OCI-M2 (cell line): Measurements from ENCODE around the gene USP3.
"Not testable (repeated sequence)": the region's sequence is repeated elsewhere in the genome, so short reads cannot be mapped to it uniquely, and the experiment has no call there.

Source experiments
- DNase-seq: peaks from one replicate; lab custom pipeline; 2025; ENCODE audit not compliant: unreplicated experiment; lab: John Stamatoyannopoulos, UW

USP3 gene

DNA sequence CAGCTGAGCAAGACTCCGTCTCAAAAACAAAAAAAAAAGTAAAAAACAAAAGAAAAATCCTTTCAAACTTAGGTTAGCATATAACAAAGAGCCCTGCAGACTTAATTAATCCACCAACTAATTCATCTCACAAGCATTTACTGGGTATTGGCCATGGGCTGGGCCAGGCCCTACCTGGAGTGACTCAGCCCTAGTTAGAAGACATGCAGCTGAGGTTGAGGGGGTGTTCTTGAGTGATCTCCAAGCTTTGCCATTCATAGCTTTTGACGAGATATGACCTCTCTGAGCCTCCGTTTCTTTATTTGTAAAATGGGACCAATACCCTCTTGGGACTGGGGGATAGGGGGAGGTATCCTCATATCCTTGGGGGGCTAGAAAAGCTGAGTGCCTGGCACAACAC lies 100.6 kb downstream of the USP3 start:
- no peak for DNase-seq

DNA sequence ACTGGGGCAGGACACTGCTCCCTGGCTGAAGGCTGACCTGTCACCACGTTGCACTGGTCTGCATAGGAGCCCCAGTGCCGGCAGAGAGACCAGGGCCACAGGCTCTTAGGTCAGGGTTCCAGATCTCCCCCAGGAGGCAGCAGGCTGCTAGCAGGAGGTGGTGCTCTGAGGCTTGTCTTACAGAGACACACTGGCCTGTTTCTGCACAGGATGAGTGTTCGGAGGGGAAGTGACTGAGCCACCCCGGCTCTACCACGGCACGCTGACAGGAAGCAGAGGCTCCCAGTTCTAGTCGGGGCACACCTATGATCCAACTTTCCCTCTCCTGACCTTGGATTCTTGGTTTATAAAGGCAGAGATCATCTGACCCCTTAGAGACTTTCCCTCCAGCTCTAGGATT lies 101.4 kb downstream of the USP3 start:
- DNase-seq: no peak

DNA sequence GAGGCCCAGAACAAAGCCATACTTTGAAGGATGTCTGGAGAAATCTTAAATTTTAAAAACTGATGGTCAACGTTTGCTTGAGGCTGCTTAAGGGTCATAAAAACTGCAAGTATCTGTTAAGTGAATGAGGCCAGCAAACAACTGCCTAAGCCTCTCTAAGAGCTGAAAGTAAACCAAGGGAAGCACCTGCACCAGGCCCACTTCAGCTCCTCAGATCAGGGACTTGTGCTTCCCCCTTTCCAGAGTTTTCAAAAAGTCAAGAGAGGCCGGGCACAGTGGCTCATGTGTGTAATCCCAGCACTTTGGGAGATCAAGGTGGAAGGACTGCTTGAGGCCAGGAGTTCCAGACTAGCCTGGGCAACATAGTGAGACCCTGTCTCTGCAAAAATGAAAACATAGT lies 101.9 kb downstream of the USP3 start:
- no peak for DNase-seq

DNA sequence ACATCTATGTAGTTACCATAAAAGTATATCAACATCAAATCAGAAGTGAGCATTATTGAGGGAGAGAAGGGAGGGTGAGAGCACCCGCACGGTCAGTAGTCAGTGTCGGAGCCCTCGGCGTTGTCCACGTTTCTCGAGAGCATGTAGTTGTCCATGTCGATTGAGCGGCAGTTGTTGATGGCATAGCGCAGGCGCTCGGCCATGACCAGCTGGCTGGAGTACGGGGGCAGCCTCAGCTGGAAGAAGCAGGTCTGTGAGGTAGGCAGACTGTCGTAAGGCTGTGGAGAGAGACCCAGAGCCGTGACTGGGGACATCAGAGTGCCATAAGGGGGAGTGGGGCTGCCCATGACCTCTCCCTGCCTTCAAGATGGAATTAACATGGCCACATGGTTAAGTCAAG lies 104.6 kb downstream of the USP3 start:
- no peak for DNase-seq

DNA sequence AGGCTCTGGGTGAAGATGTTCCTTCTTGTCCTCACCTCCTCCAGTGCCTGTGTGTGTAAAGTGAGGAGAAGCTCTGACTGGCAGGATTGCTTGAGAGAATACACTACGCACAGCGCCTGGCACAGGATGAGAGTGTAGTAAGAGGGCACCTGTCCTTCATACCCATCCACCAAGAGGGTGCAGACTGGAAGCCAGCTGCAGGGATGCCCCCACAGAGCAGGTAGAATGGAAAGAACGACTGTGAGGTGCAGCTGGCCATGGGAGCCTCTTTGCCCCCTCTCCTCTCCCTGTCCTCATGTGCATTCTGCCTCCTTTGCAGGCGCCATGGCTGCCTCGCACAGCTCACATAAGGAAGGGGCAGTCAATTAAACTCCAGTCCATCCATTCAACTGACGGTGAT lies 105.1 kb downstream of the USP3 start:
- DNase-seq: no peak

DNA sequence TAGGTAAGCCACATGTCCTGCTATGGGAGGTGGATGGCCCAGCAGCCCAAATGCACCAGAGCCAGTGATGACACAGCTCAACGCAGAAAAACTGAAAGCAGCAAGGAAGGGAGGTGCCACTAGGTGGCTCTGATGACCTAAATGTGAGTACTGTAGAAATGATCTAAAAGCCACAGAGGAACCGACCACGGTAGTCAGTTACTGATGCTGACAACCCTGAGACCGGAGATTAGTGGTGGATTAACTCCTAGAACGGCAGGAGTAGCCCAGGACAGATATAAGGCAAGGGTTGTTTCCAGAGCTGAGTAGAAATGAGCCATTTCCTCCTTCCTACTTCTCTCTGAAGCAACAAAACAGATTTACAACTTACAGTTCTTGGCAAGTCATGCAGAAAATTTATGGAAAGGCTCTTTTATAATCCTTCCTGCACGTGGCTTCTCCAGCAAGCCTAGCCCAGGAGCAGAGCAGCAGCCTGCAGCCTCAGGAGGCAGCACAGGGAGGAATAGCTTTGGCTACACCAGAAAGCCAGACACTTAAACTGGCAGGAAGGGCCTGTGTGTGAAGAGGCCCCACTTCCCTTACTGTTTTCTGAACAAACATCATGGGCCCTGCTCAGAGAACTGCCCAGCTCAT lies 105.9 kb downstream of the USP3 start:
- DNase-seq: peak; percentile 32

DNA sequence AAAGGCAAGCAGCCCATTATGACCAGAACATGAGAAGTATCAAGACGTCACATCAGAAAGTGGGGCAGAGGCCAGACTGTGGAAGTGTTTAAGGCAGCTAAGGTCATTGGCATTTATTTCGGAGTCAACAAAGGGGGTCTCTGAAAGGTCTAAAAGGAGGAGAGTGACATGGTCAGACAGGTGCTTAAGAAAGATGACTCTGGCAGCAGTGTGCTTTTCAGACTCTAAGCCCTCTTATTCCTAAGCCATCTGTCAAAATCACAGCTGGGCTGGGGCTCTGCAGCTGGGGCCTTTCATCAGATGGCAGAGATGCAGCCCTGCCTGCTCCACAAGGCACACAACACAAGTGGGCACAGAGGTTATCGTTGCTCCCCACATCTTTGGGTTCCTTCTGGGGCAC lies 106.8 kb downstream of the USP3 start:
- no peak for DNase-seq

DNA sequence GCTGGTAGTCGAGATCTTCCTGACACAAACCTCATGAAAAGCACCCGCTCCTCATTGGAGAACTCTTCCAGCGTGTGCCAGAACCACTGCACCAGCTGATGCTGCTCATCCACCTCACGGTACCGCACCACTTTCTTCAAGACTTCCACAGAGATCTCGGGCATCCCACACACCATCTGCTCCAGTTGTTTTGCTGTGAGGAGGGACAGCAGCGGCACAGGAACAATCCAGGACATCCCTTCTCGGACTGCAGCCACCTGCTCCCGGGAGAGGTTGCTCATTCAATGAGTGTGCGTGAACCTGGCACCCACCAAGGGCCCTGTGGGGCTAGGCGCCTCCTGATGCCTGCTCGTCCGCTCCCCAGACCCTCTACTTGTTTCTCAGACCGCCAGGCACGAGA lies 107.9 kb downstream of the USP3 start:
- DNase-seq: no peak

DNA sequence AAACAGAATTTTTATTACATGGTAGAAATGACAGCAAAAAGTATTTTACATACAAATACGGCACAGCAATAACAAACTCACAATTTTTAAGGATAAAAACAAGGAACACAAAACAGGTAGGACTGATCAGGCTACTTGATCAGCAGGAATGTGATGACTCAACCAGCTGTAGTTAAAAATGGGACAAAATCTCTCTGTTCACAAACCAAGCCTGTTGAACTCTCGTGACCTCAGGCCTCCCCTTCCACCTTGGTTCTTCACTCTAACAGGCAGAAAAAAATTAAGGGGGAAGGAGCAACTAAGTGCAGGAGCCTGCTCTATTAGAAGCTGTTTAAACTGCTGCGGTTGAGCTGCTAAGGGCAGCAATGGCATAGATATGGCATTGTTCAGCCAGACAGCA lies 111.5 kb downstream of the USP3 start:
- no peak for DNase-seq

DNA sequence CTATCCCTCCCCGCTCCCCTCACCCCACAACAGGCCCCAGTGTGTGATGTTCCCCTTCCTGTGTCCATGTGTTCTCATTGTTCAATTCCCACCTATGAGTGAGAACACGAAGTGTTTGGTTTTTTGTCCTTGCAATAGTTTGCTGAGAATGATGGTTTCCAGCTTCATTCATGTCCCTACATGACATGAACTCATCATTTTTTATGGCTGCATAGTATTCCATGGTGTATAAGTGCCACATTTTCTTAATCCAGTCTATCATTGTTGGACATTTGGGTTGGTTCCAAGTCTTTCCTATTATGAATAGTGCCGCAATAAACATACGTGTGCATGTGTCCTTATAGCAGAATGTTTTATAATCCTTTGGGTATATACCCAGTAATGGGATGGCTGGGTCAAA lies 112.8 kb downstream of the USP3 start:
- DNase-seq: not testable (repeated sequence)

DNA sequence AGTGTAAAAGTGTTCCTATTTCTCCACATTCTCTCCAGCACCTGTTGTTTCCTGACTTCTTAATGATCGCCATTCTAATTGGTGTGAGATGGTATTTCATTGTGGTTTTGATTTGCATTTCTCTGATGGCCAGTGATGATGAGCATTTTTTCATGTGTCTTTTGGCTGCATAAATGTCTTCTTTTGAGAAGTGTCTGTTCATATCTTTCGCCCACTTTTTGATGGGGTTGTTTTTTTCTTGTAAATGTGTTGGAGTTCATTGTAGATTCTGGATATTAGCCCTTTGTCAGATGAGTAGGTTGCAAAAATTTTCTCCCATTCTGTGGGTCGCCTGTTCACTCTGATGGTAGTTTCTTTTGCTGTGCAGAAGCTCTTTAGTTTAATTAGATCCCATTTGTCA lies 113.2 kb downstream of the USP3 start:
- not testable (repeated sequence) for DNase-seq

DNA sequence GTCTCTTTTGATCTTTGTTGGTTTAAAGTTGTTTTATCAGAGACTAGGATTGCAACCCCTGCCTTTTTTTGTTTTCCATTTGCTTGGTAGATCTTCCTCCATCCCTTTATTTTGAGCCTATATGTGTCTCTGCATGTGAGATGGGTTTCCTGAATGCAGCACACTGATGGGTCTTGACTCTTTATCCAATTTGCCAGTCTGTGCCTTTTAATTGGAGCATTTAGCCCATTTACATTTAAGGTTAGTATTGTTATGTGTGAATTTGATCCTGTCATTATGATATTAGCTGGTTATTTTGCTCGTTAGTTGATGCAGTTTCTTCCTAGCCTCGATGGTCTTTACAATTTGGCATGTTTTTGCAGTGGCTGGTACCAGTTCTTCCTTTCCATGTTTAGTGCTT lies 116.4 kb downstream of the USP3 start:
- not testable (repeated sequence) for DNase-seq

DNA sequence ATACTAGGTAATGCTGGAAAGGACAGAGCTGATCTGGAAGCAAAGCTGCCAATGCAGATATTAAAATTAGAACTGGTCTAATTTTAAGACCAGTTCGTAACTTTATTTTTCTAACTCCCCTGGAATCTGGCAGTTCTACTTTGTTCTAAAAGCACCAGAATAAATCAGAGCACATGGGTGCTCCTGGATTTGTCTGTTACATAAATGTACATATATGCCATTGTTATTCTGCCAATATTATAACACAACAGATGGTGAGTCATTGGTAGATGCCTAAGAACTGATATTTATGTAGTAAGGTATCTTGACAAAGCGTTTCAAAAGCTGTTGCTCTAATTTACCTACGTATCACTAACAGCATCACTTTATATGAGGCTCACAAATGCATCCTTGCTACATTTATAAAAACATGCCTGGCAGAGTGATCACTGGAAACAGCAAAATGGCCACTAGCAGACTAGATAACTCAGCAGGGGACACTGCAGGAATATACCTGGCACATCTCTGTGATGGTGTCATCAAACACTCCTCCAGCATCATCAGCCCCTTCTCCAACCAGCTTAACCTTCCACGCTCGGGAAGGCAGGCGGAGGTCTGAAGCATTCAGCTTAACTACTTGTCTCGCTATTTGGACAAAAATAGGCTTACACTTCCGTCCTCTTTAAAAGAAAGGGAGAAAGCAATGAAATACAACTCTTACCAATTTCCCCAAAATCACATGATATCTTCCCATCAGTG lies 119.0 kb downstream of the USP3 start:
- DNase-seq: no peak

DNA sequence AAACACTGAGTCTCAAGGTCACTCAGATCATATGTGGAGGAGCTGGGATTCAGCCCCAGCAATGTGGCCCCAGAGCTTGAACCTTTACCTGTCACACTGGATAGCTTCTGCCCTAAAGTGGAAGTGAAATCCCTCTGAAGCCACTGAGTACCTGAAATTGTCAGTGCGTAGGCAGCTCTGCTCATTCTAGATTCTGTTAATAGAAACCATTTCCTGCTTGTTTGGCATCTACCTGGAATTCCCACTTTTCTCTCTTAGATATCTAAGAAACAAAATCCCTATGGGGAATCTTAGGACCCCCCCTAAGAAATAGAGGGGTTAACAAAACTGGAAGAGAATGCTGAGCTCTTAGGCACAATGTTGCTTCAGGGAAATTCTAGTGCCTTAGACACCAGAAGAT lies 122.6 kb downstream of the USP3 start:
- DNase-seq: no peak

DNA sequence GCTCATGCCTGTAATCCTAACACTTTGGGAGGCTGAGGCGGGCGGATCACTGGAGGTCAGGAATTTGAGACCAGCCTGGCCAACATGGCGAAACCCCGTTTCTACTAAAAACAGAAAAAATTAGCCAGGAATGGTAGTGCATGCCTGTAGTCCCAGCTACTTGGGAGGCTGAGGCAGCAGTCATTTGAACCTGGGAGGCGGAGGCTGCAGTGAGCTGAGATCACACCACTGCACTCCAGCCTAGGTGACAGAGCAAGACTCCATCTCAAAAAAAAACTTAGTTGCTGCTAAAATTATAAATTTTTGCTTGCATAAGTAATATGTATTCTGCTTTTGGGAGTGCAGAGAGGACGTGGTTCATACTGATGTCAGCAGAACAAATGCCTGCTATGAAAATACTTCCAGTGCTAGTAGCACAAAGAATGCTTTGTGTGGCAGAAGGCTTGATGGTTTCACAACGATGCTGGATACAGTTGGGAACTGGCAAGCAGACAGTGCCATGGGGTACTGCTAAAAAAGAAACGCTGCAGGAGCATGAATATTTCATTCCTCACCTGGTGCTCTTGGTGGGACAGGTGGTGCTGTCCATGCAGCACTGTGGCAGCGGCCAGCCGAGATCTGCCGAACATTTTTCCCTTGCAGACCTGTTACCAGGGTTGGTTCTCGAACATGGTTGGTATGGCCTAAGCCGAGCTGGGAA lies 123.9 kb downstream of the USP3 start:
- DNase-seq: no peak

DNA sequence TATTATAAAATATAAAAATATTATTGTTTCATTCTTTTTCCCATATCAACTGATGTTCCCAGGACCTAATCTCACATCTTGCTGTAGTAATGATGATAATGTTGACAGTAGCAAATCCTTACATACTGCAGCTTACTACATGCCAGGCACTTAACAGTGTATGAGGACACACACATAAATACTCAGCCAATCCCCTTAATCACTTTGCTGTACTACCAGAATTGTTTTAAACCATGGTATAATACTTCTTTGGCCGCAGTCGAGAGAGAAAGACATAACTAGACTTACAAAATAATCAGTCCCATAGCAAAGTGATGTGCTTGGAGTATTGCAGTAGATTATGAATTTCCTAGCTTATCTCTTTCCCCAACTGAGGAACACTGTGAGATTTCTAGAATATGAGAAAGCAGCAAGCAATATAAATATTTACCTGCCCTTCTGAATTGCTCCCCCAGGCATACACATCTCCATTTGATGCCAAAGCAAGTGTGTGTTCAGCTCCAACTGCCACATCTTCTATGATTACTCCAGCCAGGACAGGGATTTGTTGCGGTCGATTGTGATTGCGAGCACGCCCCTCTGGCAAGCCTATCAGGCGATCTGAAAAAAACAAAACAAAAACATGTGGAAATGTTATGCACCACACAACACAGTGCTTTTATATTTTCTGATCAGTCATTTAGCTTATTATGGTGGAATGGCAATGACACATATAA lies 125.8 kb downstream of the USP3 start:
- no peak for DNase-seq

DNA sequence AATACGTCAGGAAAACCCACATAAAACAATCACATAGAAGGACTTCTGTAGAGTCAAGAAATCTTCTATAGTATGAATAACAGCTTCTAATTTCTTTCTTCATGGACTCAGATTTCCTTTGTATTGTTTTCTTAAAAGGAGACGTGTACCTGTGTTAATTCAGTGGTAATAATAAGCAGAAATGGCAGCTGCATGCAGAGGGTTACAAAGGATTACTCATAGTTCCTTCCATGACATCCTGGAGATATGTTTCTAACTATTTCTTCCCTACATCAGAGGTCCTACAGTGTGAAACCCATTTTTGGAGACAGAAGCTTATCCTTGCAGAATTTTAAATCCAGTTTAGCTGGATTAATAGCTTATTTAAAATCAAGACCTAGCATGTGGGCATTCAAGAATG lies 128.9 kb downstream of the USP3 start:
- no peak for DNase-seq

DNA sequence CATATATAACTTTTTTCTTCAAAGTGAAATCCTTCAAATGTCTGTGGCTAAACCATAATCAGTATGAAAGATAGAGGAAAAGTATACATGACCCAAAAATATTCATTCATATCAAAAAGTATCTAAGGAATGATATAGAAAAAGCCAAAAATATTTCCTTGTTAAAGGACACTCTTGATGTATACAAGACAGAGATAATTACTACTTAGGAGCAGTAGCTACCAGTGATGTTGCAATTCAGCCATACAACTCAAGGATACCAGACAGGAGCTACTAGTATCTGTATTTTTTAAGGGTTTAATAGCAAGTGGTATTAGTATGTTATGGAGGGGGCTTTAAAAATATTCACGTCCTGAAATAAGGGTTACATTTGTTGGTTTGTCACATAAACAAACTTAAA lies 129.8 kb downstream of the USP3 start:
- no peak for DNase-seq

DNA sequence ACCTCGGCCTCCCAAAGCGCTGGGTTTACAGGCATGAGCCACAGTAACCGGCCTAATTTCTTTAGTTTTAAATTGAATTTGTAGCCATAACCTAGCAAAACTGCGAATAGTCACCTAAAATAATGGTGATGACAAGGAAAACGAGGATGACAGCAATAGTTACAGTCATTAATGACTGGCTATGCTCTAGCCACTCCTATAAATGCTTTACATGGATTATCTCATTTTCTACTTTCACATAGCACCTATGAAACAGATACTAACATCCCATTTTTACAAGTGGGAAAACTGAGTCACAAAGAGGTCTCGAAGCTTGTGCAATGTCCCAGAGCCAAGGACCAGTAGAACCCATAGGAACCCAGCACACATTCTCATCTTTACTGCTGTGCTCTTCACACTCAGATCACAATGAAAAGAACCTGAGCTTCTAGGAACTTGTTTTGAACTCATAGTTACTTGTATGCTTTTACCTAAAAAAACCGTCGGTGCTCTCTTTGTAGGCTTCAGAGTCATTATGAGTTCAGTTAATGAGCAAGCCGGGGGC lies 132.2 kb downstream of the USP3 start:
- no peak for DNase-seq

DNA sequence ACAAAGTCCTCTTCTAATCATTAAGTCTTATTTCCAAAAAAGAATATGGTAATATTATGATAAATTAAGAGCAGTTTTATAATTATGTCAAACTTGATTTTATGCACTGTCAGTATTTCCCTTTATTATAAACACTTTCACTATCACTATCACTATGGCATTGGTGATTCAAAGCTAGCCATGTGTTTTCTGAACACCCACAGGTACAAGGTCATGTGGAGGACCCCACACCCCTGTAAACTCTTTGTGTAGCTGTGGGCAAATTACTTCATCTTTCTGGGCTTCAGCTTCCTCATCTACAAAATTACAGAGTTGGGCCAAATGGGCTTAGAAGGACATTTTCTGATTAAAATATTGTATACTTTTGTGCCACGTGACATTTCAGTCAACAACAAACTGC lies 134.4 kb downstream of the USP3 start:
- DNase-seq: no peak

DNA sequence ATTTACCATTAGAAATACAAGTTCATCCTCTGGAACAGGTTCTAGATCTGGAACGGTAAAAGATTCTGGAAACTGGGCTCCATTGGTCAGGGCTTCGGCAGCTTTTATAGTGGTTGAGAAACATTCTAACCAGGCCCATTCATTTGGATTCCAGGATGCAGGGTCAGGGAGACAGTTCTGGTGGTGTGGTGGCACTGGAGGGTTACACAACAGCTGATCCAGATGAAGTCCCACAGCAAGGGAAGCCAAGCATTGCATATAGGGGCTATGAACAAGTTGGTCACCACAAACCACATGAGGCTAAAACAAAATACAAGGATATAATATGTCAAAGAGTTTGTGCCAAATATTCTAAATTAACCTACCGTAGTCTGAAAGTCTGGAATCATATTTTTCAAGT lies 135.8 kb downstream of the USP3 start:
- no peak for DNase-seq
